ENCODE measurements around the gene RANBP3L.

The RANBP3L gene

GRCh38 chr5:36277521-36278176 lies 24.1 kb downstream of the RANBP3L start:
- no peak for TF ChIP-seq CTCF (IDR thresholded peaks at IDR 0.05)

DNA sequence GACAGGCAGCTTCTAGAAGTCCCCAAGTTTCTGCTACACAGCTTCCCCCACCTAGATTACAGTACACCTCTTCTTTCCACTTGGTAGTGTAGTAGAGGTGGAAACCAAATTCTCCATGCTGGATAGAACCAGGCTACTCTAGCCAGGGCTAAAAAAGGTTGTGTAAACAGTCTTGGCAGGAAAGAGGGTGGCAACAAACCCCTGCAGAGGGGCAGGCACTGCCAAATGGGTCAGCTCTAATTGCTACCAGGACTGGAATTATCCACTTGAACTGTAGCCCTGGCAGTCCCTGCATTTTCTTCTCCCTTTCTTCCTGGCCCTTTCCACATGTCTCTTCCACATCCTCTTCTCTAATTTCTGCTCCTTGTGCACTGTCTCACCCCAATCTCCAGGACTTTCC lies 24.8 kb downstream of the RANBP3L start:
- TF ChIP-seq CTCF (IDR thresholded peaks at IDR 0.05): no peak

DNA sequence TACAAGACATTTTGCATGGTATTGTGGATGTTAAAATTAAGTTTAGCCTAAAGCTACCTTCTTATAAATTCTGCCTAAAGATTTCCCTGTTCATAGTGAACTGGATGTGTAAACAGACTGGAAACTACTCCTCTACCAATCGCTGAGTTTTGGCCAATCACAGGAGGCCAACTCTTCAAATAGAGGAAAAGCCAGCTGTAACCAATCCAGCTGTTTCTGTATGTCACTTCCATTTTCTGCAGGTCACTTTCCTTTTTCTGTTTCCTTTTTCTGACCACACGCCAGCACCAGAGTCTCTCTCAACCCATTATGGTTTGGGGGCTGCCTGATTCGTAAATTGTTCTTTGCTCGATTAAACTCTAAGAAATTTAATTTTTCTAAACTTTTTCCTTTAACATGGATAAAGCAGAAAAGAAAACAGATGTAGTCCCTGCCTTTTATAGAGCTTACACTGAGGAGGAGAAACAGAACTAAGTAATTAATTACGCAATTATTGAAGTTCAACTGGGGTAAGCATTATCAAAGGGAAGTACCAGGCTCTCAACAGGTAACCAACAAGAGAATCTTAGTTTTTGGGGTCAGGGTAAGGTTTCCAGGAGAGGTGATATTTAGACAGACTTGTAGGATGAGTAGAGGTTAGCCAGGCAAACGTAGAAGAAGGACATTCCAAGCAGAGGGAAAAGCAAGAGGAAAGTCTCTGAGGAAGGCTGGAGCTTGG lies 27.7 kb downstream of the RANBP3L start:
- no peak for TF ChIP-seq CTCF (IDR thresholded peaks at IDR 0.05)

DNA sequence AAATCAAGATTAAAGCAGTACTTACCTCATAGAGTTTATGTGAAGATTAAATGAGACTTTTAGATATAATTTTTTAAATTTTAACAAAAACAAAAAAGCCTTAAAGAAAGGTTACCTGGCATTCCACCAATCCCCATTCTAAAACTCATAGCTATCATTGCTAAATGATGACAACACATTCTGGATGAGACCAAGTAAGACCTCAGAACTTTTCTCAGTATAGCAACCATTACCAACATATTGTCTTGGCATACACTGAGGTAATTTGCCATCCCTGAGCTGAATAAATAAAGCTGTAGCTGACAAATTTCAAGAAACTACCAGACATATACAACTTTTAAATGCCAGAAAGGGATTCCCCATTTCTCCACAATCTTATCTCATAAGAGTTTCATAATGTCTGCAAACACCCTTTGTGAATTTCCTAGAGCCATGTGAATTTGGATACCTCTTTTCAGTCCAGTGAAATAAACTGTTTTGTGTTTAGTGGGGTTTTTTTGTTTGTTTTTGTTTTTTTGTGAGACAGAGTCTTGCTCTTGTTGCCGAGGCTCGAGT lies 29.5 kb downstream of the RANBP3L start:
- TF ChIP-seq CTCF (IDR thresholded peaks at IDR 0.05): no peak

DNA sequence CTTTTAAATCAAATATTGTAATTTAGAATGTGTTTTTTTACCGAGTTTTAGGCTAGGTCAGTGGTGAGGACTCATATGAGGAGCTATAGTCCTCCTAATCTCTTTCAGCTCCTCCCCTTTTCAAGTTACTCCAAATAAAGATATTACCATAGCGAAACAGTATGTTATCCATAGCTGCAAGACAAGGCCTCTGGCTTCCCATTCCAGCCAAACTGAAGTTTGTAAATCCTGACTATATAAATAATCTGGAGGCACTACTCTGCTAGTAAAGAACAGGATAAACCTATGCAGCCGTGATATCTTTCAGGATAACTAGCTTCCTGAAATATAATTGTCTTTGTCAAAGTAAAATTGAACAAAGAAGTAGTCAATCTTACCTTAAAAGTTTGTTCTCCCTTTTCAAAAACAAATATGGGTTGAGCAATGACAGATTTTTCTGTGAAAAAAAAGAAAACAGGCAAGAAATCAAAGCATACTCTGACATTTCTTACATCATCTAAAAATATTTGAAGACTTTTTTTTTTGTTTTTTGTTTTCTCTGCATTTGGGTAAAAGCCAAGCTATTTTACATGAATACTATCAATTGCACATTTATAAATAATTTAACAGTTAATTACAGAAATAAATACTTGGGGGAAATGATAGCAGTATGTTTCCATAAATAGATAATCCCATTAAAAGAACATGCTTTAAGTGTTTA lies 30.7 kb downstream of the RANBP3L start:
- TF ChIP-seq CTCF (IDR thresholded peaks at IDR 0.05): no peak

GRCh38 chr5:36270175-36270574 lies 31.5 kb downstream of the RANBP3L start:
- no peak for TF ChIP-seq CTCF (IDR thresholded peaks at IDR 0.05)

DNA sequence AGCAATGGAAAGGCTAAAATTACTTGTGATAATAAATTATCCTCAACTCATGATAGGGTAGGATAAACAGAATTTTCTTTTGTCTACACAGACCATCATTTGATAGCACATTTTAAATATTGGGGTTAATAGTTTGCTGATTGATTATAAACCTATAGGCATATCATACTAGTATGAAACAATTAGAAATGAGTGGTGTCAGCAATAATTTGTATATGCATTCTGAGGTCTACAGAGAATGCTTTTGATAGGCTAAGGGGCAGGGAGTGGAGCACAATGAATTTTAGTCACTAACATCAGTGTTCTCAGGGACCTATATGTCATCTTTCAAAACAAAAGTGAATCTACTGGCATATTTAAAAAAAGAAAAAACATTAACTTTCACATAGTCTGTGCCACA lies 32.2 kb downstream of the RANBP3L start:
- TF ChIP-seq CTCF (IDR thresholded peaks at IDR 0.05): no peak

Measured in LNCAP (cell line).